ENCODE data around the gene DPP10.

DNA sequence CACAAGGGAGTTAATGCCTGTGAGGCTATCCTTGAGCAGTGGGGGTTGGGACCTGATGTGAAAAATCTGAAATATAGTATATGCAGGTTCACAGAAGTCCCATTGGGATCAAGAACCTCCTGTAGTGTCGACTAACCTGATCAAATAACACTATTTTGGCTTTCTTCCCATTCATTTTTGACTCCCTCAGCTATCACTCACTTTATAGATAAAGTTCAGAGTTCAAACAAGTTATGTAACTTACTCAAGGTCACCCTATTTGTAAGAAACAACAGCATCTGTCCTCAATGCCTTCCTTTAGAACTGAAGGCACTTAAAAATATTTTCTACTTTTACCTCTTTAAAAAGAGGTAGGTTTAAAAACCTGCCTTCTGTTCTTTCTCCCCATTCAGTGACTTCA is 341.6 kb downstream of the DPP10 start:
- TF ChIP-seq, protein P1, sequence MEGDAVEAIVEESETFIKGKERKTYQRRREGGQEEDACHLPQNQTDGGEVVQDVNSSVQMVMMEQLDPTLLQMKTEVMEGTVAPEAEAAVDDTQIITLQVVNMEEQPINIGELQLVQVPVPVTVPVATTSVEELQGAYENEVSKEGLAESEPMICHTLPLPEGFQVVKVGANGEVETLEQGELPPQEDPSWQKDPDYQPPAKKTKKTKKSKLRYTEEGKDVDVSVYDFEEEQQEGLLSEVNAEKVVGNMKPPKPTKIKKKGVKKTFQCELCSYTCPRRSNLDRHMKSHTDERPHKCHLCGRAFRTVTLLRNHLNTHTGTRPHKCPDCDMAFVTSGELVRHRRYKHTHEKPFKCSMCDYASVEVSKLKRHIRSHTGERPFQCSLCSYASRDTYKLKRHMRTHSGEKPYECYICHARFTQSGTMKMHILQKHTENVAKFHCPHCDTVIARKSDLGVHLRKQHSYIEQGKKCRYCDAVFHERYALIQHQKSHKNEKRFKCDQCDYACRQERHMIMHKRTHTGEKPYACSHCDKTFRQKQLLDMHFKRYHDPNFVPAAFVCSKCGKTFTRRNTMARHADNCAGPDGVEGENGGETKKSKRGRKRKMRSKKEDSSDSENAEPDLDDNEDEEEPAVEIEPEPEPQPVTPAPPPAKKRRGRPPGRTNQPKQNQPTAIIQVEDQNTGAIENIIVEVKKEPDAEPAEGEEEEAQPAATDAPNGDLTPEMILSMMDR (IDR thresholded peaks at IDR 0.05): no peak
- TF ChIP-seq POLR2A (IDR thresholded peaks at IDR 0.05; ENCODE audit: low read depth): no peak

Measured in esophagus muscularis mucosa (tissue), 3 donors.